ENCODE data around the gene C2CD5.

C2CD5 gene

DNA sequence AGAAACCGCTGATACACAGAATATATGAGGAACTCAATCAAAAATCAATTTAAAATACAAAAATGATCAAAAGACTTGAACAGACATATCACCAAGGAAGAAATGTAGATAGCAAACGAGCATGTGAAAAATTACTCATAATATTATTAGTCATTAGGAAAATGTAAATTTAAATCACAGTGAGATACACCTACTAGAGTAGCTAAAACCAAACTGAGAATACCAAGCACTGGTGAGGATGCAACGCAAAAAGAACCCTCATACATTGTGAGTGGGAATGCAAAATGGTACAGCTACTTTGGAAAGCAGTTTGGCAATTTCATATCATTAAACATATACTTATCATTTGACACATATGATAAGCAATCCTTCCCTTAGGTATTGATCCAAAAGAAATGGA is 108.8 kb downstream of the C2CD5 start:
- H3K36me3 ChIP-seq (ENCODE audit: control insufficient read depth in 2 of 2, insufficient read depth in 2 of 2, low read length in 2 of 2), result no peaks in the 10 kb centered on the region
- no peak overlapping the region for H3K9ac ChIP-seq (ENCODE audit: low read depth in 1 of 2, low read length in 2 of 2)
- no peaks in the 10 kb centered on the region for H3K27me3 ChIP-seq (ENCODE audit: control insufficient read depth in 2 of 2, insufficient read depth in 2 of 2, low read length in 2 of 2)
- no peak overlapping the region for H3K4me3 ChIP-seq (ENCODE audit: low read length in 2 of 2)
- H3K4me1 ChIP-seq (ENCODE audit: control insufficient read depth in 2 of 2, insufficient read depth in 2 of 2, low read length in 2 of 2), result no peaks in the 10 kb centered on the region
- no peaks in the 10 kb centered on the region for H3K9me3 ChIP-seq (ENCODE audit: control insufficient read depth in 2 of 2, low read length in 2 of 2)
- no peak overlapping the region for H3K27ac ChIP-seq (ENCODE audit: low read depth in 2 of 2, low read length in 2 of 2)

- Histone ChIP-seq H3K4me1 (ENCODE audit: control insufficient read depth in 2 of 2, insufficient read depth in 2 of 2, low read length in 2 of 2) (no peaks in the 10 kb centered on the region), H3K9ac (ENCODE audit: low read depth in 1 of 2, low read length in 2 of 2) (no peak overlapping the region), H3K27ac (ENCODE audit: low read depth in 2 of 2, low read length in 2 of 2) (no peak overlapping the region), H3K4me3 (ENCODE audit: low read length in 2 of 2) (no peak overlapping the region), H3K36me3 (ENCODE audit: control insufficient read depth in 2 of 2, insufficient read depth in 2 of 2, low read length in 2 of 2) (no peaks in the 10 kb centered on the region), H3K27me3 (ENCODE audit: control insufficient read depth in 2 of 2, insufficient read depth in 2 of 2, low read length in 2 of 2) (no peaks in the 10 kb centered on the region), H3K9me3 (ENCODE audit: control insufficient read depth in 2 of 2, low read length in 2 of 2) (no peaks in the 10 kb centered on the region)
These were observed 112.6 kb downstream of the C2CD5 start for GRCh38 chr12:22431693-22432251.

- Histone ChIP-seq H3K36me3 (ENCODE audit: control insufficient read depth in 2 of 2, insufficient read depth in 2 of 2, low read length in 2 of 2) (no peaks in the 10 kb centered on the region), H3K9ac (ENCODE audit: low read depth in 1 of 2, low read length in 2 of 2) (no peak overlapping the region), H3K27ac (ENCODE audit: low read depth in 2 of 2, low read length in 2 of 2) (no peak overlapping the region), H3K27me3 (ENCODE audit: control insufficient read depth in 2 of 2, insufficient read depth in 2 of 2, low read length in 2 of 2) (no peaks in the 10 kb centered on the region), H3K4me3 (ENCODE audit: low read length in 2 of 2) (no peak overlapping the region), H3K4me1 (ENCODE audit: control insufficient read depth in 2 of 2, insufficient read depth in 2 of 2, low read length in 2 of 2) (no peaks in the 10 kb centered on the region), H3K9me3 (ENCODE audit: control insufficient read depth in 2 of 2, low read length in 2 of 2) (no peaks in the 10 kb centered on the region)
These were observed 127.5 kb downstream of the C2CD5 start for GRCh38 chr12:22416801-22417200.

DNA sequence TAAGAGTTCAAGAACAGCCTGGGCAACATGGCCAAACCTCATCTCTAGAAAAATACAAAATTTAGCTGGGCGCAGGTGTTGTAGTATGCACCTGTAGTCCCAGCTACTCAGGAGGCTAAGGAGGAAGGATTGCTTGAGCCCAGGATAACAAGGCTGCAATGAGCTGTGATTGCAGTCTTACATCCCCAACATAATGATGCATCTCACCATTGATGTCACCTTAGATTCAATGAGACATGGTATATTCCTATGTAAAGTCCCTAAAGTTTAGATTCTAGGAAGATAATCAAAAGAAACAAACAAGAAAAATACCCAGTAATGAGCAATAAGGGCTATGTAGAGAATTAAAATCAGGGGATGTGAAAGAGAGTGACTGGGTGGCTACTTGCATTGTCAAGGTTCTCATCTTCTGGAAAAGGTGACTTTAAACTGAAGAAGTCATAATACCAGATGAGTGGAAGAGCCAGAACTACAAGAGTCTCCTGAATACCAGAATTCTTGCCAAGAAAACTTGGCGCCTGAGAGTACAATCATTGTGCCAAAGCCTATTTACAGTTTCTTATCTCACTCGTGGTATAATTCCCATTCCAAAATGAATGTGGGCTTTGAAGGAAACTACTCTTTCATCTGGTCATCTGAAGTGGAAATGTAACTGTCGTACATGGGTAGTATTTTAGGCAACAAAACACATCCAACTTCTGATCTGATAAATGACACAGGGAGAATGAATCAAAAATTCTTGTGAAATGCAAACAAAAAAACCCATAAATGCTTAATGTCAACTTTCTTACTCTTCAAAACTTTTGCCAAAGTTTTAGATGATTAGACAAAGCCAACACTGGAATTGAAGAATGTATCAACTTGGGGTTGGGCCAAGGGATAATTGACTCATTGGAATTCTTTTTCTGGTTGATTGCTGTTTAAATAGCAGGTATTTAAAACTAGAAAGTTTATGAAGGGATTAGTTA is 128.7 kb downstream of the C2CD5 start:
- no peaks in the 10 kb centered on the region for H3K27me3 ChIP-seq (ENCODE audit: control insufficient read depth in 2 of 2, insufficient read depth in 2 of 2, low read length in 2 of 2)
- H3K9ac ChIP-seq (ENCODE audit: low read depth in 1 of 2, low read length in 2 of 2), result no peak overlapping the region
- H3K4me1 ChIP-seq (ENCODE audit: control insufficient read depth in 2 of 2, insufficient read depth in 2 of 2, low read length in 2 of 2), result no peaks in the 10 kb centered on the region
- H3K9me3 ChIP-seq (ENCODE audit: control insufficient read depth in 2 of 2, low read length in 2 of 2), result no peaks in the 10 kb centered on the region
- no peaks in the 10 kb centered on the region for H3K36me3 ChIP-seq (ENCODE audit: control insufficient read depth in 2 of 2, insufficient read depth in 2 of 2, low read length in 2 of 2)
- H3K4me3 ChIP-seq (ENCODE audit: low read length in 2 of 2), result no peak overlapping the region
- no peak overlapping the region for H3K27ac ChIP-seq (ENCODE audit: low read depth in 2 of 2, low read length in 2 of 2)

GRCh38 chr12:22414742-22415141 is 129.6 kb downstream of the C2CD5 start:
- no peak overlapping the region for H3K27ac ChIP-seq (ENCODE audit: low read depth in 2 of 2, low read length in 2 of 2)
- H3K27me3 ChIP-seq (ENCODE audit: control insufficient read depth in 2 of 2, insufficient read depth in 2 of 2, low read length in 2 of 2), result no peaks in the 10 kb centered on the region
- no peaks in the 10 kb centered on the region for H3K4me1 ChIP-seq (ENCODE audit: control insufficient read depth in 2 of 2, insufficient read depth in 2 of 2, low read length in 2 of 2)
- no peaks in the 10 kb centered on the region for H3K36me3 ChIP-seq (ENCODE audit: control insufficient read depth in 2 of 2, insufficient read depth in 2 of 2, low read length in 2 of 2)
- H3K9me3 ChIP-seq (ENCODE audit: control insufficient read depth in 2 of 2, low read length in 2 of 2), result no peaks in the 10 kb centered on the region
- H3K9ac ChIP-seq (ENCODE audit: low read depth in 1 of 2, low read length in 2 of 2), result no peak overlapping the region
- H3K4me3 ChIP-seq (ENCODE audit: low read length in 2 of 2), result no peak overlapping the region

GRCh38 chr12:22413592-22413991 is 130.8 kb downstream of the C2CD5 start:
- Histone ChIP-seq H3K36me3 (ENCODE audit: control insufficient read depth in 2 of 2, insufficient read depth in 2 of 2, low read length in 2 of 2) (no peaks in the 10 kb centered on the region), H3K4me1 (ENCODE audit: control insufficient read depth in 2 of 2, insufficient read depth in 2 of 2, low read length in 2 of 2) (no peaks in the 10 kb centered on the region), H3K9me3 (ENCODE audit: control insufficient read depth in 2 of 2, low read length in 2 of 2) (no peaks in the 10 kb centered on the region), H3K9ac (ENCODE audit: low read depth in 1 of 2, low read length in 2 of 2) (no peak overlapping the region), H3K27ac (ENCODE audit: low read depth in 2 of 2, low read length in 2 of 2) (no peak overlapping the region), H3K4me3 (ENCODE audit: low read length in 2 of 2) (no peak overlapping the region), H3K27me3 (ENCODE audit: control insufficient read depth in 2 of 2, insufficient read depth in 2 of 2, low read length in 2 of 2) (no peaks in the 10 kb centered on the region)

GRCh38 chr12:22412581-22412980 is 131.8 kb downstream of the C2CD5 start:
- H3K27ac ChIP-seq (ENCODE audit: low read depth in 2 of 2, low read length in 2 of 2), result no peak overlapping the region
- H3K9me3 ChIP-seq (ENCODE audit: control insufficient read depth in 2 of 2, low read length in 2 of 2), result no peaks in the 10 kb centered on the region
- no peaks in the 10 kb centered on the region for H3K36me3 ChIP-seq (ENCODE audit: control insufficient read depth in 2 of 2, insufficient read depth in 2 of 2, low read length in 2 of 2)
- H3K27me3 ChIP-seq (ENCODE audit: control insufficient read depth in 2 of 2, insufficient read depth in 2 of 2, low read length in 2 of 2), result no peaks in the 10 kb centered on the region
- H3K4me3 ChIP-seq (ENCODE audit: low read length in 2 of 2), result no peak overlapping the region
- H3K4me1 ChIP-seq (ENCODE audit: control insufficient read depth in 2 of 2, insufficient read depth in 2 of 2, low read length in 2 of 2), result no peaks in the 10 kb centered on the region
- no peak overlapping the region for H3K9ac ChIP-seq (ENCODE audit: low read depth in 1 of 2, low read length in 2 of 2)

- no peaks in the 10 kb centered on the region for H3K9me3 ChIP-seq (ENCODE audit: control insufficient read depth in 2 of 2, low read length in 2 of 2)
- H3K27ac ChIP-seq (ENCODE audit: low read depth in 2 of 2, low read length in 2 of 2), result no peak overlapping the region
These were observed 133.9 kb downstream of the C2CD5 start for GRCh38 chr12:22410486-22410885.

GRCh38 chr12:22409377-22410164 is 134.8 kb downstream of the C2CD5 start:
- Histone ChIP-seq H3K4me1 (ENCODE audit: control insufficient read depth in 2 of 2, insufficient read depth in 2 of 2, low read length in 2 of 2) (no peaks in the 10 kb centered on the region), H3K9ac (ENCODE audit: low read depth in 1 of 2, low read length in 2 of 2) (no peak overlapping the region), H3K9me3 (ENCODE audit: control insufficient read depth in 2 of 2, low read length in 2 of 2) (no peaks in the 10 kb centered on the region), H3K4me3 (ENCODE audit: low read length in 2 of 2) (peak overlapping the region in 1 of 2 donors; percentile 5), H3K27me3 (ENCODE audit: control insufficient read depth in 2 of 2, insufficient read depth in 2 of 2, low read length in 2 of 2) (no peaks in the 10 kb centered on the region), H3K27ac (ENCODE audit: low read depth in 2 of 2, low read length in 2 of 2) (peak overlapping the region; percentile 6 to 13), H3K36me3 (ENCODE audit: control insufficient read depth in 2 of 2, insufficient read depth in 2 of 2, low read length in 2 of 2) (no peaks in the 10 kb centered on the region)

More at GRCh38 chr12:22410486-22410885, 133.9 kb downstream of the C2CD5 start:
- Histone ChIP-seq H3K9ac (ENCODE audit: low read depth in 1 of 2, low read length in 2 of 2) (no peak overlapping the region), H3K4me3 (ENCODE audit: low read length in 2 of 2) (no peak overlapping the region), H3K4me1 (ENCODE audit: control insufficient read depth in 2 of 2, insufficient read depth in 2 of 2, low read length in 2 of 2) (no peaks in the 10 kb centered on the region), H3K36me3 (ENCODE audit: control insufficient read depth in 2 of 2, insufficient read depth in 2 of 2, low read length in 2 of 2) (no peaks in the 10 kb centered on the region), H3K27me3 (ENCODE audit: control insufficient read depth in 2 of 2, insufficient read depth in 2 of 2, low read length in 2 of 2) (no peaks in the 10 kb centered on the region)
